K562 (cell line): ENCODE data around the gene CCDC158. TPM values are rescaled to one million over a fixed set of nuclear protein-coding genes. Genes with fewer than 3 reads are reported as not detected.

Source experiments
- CHD4 ChIP-seq: fragments of 200-600 bp; sonication (generic); IDR thresholded peaks from 3 replicates; pipeline ENCODE4 v1.6.1; 2012; ENCODE audit warnings: low read depth, mild to moderate bottlenecking, mixed read lengths, low read length, inconsistent platforms; ENCODE audit not compliant: insufficient read depth, insufficient replicate concordance, poor library complexity, severe bottlenecking
- CREBBP ChIP-seq: IDR thresholded peaks from one replicate; pipeline ENCODE4 v1.6.1; 2012; ENCODE audit warnings: low read depth, mild to moderate bottlenecking, control low read depth, inconsistent platforms, low read length
- DDX20 ChIP-seq: fragments of 450-650 bp; IDR thresholded peaks from 2 replicates; pipeline ENCODE4 v1.6.1; 2016; ENCODE audit warnings: missing genetic modification characterization, low read depth, mild to moderate bottlenecking, missing compliant biosample characterization, moderate library complexity
- DLX4 ChIP-seq: fragments of 250-450 bp; sonication (Bioruptor Pico); IDR thresholded peaks from 2 replicates; pipeline ENCODE4 v1.6.1; 2021; ENCODE audit warnings: mild to moderate bottlenecking
- ELF1 ChIP-seq: fragments of 200-800 bp; sonication (Bioruptor generic); IDR thresholded peaks from 2 replicates; pipeline ENCODE4 v1.6.1; 2016; ENCODE audit warnings: missing genetic modification characterization, missing compliant biosample characterization
- EP300 ChIP-seq: IDR thresholded peaks from 2 replicates; pipeline ENCODE4 v1.6.1; 2012; ENCODE audit warnings: low read length, improper control_type of control experiment
- ESRRA ChIP-seq: fragments of 450-650 bp; IDR thresholded peaks from 2 replicates; pipeline ENCODE4 v1.6.1; 2014; ENCODE audit warnings: low read depth, mild to moderate bottlenecking, moderate library complexity, borderline replicate concordance
- HDAC6 ChIP-seq: IDR thresholded peaks from 2 replicates; pipeline ENCODE4 v1.6.1; 2012; ENCODE audit warnings: low read depth, mild to moderate bottlenecking, control low read depth, inconsistent platforms, low read length, moderate library complexity
- HMG20A ChIP-seq: fragments of 450-650 bp; formaldehyde crosslinking; conservative IDR thresholded peaks from 2 replicates; pipeline ENCODE4 v1.4.0; 2020; ENCODE audit warnings: mild to moderate bottlenecking, mixed read lengths
- JUNB ChIP-seq: fragments of 450-650 bp; formaldehyde crosslinking; conservative IDR thresholded peaks from 2 replicates; pipeline ENCODE4 v1.4.0; 2020; ENCODE audit warnings: mild to moderate bottlenecking
- POLR2B ChIP-seq: fragments of 450-650 bp; IDR thresholded peaks from 2 replicates; pipeline ENCODE4 v1.6.1; 2018; ENCODE audit warnings: low read depth; ENCODE audit not compliant: partially characterized antibody
- PRDM10 ChIP-seq: fragments of 450-650 bp; IDR thresholded peaks from 2 replicates; pipeline ENCODE4 v1.6.1; 2018; ENCODE audit not compliant: partially characterized antibody
- RBM15 ChIP-seq: fragments of 200-400 bp; formaldehyde crosslinking; IDR thresholded peaks from 2 replicates; pipeline ENCODE4 v1.6.1; 2018; ENCODE audit warnings: mild to moderate bottlenecking, low read length, moderate library complexity; ENCODE audit not compliant: insufficient read depth
- SRF ChIP-seq, 2 experiments: fragments of 250-450, 450-650 bp in 1 of 2; sonication (Bioruptor Pico) in 1 of 2; sonication (generic) in 1 of 2; formaldehyde crosslinking; IDR thresholded peaks; 2 replicates each; pipeline versions ENCODE4 v1.5.0 to v1.5.1; 2020 to 2022; ENCODE audit warnings: mild to moderate bottlenecking in 1 of 2, missing genetic modification reagents in 1 of 2
- TCF7 ChIP-seq: sonication (generic); IDR thresholded peaks from 2 replicates; pipeline ENCODE4 v1.6.1; 2016; ENCODE audit warnings: antibody characterized with exemption, borderline replicate concordance
- TEAD4 ChIP-seq, 2 experiments: sonication (generic) in 1 of 2; formaldehyde crosslinking in 1 of 2; IDR thresholded peaks; 2 replicates each; pipeline versions ENCODE4 v1.6.1 to v1.8.0; 2012 to 2022; ENCODE audit warnings: borderline replicate concordance in 1 of 2, inconsistent platforms in 1 of 2, low read length in 1 of 2, mild to moderate bottlenecking in 1 of 2, missing genetic modification reagents in 1 of 2
- XRCC3 ChIP-seq: fragments of 450-650 bp; IDR thresholded peaks from 2 replicates; pipeline ENCODE4 v1.6.1; 2017; ENCODE audit warnings: mild to moderate bottlenecking, moderate library complexity
- ZFP30 ChIP-seq: fragments of 250-450 bp; sonication (Bioruptor Pico); IDR thresholded peaks from 2 replicates; pipeline ENCODE4 v1.8.0; 2022; ENCODE audit warnings: moderate library complexity, mild to moderate bottlenecking, inconsistent platforms, borderline replicate concordance
- ZNF124 ChIP-seq: sonication (generic); formaldehyde crosslinking; IDR thresholded peaks from 2 replicates; pipeline ENCODE4 v1.8.1; 2022; ENCODE audit warnings: missing genetic modification reagents
- ZNF644 ChIP-seq: fragments of 200-800 bp; sonication (Bioruptor generic); IDR thresholded peaks from 2 replicates; pipeline ENCODE4 v1.6.1; 2016; ENCODE audit warnings: low read depth, missing genetic modification characterization, missing compliant biosample characterization
- ZNF764 ChIP-seq: fragments of 250-450 bp; sonication (Bioruptor Pico); IDR thresholded peaks from 2 replicates; pipeline ENCODE4 v1.4.0; 2020; ENCODE audit warnings: low read depth, mild to moderate bottlenecking, moderate library complexity
- polyA plus RNA-seq, 8 experiments: library from polyadenylated mRNA; depleted of rRNA in 4 of 8; stranded (reverse) in 5 of 8; unstranded in 3 of 8; fragments of >200 nt; fragmentation: Nextera tagmentation in 2 of 8; fragmentation: Illumina TruSeq in 1 of 8; extraction: Ambion mirVana in 2 of 8; extraction: Trizol in 1 of 8; gene quantifications; 2 replicates each; pipeline versions ENCODE4 v1.2.1 to v1.2.3, GENCODE V29; 2011 to 2014; ENCODE audit warnings: inconsistent platforms in 1 of 8, missing spikeins in 1 of 8
- total RNA-seq, 7 experiments: library from RNA; depleted of rRNA in 6 of 7; stranded (reverse); fragments of >200 nt in 6 of 7; fragmentation: Illumina TruSeq in 2 of 7; extraction: Trizol in 2 of 7; gene quantifications; 2 replicates each; pipeline versions ENCODE4 v1.2.1 to v1.2.3, GENCODE V29; 2011 to 2021; ENCODE audit warnings: low replicate concordance in 1 of 7
- TF ChIP-seq, protein P1 (sequence below): fragments of 250-450 bp; sonication (Bioruptor Pico); IDR thresholded peaks from 2 replicates; pipeline ENCODE4 v1.5.0; 2022; ENCODE audit warnings: mild to moderate bottlenecking

The CCDC158 gene
- total and polyA plus RNA-seq, 9 of the 15 experiments (the other 6 are each of a cell fraction or from before 2014, with no cell fraction given), result not detected

- TF ChIP-seq PRDM10 (no peak), JUNB (CRISPR knock-in tag) (peak; percentile 83), ZNF124 (CRISPR knock-in tag) (no peak), HMG20A (CRISPR knock-in tag) (no peak), POLR2B (no peak), ELF1 (no peak), CHD4 (no peak), XRCC3 (no peak), CREBBP (no peak), DLX4 (CRISPR knock-in tag) (no peak), HDAC6 (no peak), ZNF644 (tag) (no peak), RBM15 (no peak), ESRRA (no peak), ZNF764 (no peak), TEAD4 (IDR thresholded peaks at IDR 0.05; ENCODE audit: low read length) (peak; percentile 44; the same call in 1 of the 2 replicates), TEAD4 (CRISPR knock-in tag; IDR thresholded peaks at IDR 0.05; ENCODE audit: borderline replicate concordance) (no peak), SRF (CRISPR knock-in tag; IDR thresholded peaks at IDR 0.05) (no peak), TCF7 (no peak), DDX20 (no peak), EP300 (peak; percentile 52; the same call in 1 of the 2 replicates), ZFP30 (CRISPR knock-in tag) (no peak)
- TF ChIP-seq, protein P1, sequence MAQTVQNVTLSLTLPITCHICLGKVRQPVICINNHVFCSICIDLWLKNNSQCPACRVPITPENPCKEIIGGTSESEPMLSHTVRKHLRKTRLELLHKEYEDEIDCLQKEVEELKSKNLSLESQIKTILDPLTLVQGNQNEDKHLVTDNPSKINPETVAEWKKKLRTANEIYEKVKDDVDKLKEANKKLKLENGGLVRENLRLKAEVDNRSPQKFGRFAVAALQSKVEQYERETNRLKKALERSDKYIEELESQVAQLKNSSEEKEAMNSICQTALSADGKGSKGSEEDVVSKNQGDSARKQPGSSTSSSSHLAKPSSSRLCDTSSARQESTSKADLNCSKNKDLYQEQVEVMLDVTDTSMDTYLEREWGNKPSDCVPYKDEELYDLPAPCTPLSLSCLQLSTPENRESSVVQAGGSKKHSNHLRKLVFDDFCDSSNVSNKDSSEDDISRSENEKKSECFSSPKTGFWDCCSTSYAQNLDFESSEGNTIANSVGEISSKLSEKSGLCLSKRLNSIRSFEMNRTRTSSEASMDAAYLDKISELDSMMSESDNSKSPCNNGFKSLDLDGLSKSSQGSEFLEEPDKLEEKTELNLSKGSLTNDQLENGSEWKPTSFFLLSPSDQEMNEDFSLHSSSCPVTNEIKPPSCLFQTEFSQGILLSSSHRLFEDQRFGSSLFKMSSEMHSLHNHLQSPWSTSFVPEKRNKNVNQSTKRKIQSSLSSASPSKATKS (CRISPR knock-in tag), result no peak
Measured at GRCh38 chr4:76341063-76341462, 79.9 kb downstream of the CCDC158 start (continued).
